Endothelial cell of umbilical vein (primary cell): ENCODE results near the gene UNCX. TPM values are rescaled to one million over a fixed set of nuclear protein-coding genes. Genes with fewer than 3 reads are reported as not detected.

Experiments
- BruUV-seq: library from RNA; stranded (reverse); fragments of 400-500 nt; replicated peaks from 2 replicates; lab custom pipeline; 2021; lab: Mats Ljungman, UMichigan
- CTCF ChIA-PET: fragments of 300-600, 350-600 bp; sonication (Branson Sonifier 250); formaldehyde crosslinking; loops from one replicate; lab custom pipeline; 2021; ENCODE audit warnings: antibody characterized with exemption, inconsistent platforms; lab: Charles Lee
- POLR2A ChIA-PET: fragments of 300-600, 350-600 bp; sonication (Branson Sonifier 250); formaldehyde crosslinking; loops from one replicate; lab custom pipeline; 2021; ENCODE audit warnings: antibody characterized with exemption, inconsistent platforms; lab: Charles Lee
- DNase-seq: peaks from one replicate; pipeline ENCODE4 v3.0.0-alpha.2; 2011; ENCODE audit warnings: low read depth, low spot score
- FAIRE-seq: peaks from 2 replicates; lab custom pipeline; 2011; peaks lifted over from hg19 to GRCh38; lab: Jason Lieb, UNC
- H2AFZ ChIP-seq: 2 replicates; pipeline ENCODE4 v1.6.0; 2012; ENCODE audit warnings: low read depth, low read length, control low read depth, inconsistent platforms
- H3K27ac ChIP-seq: 2 replicates; pipeline ENCODE4 v1.5.1; 2011; ENCODE audit warnings: low read depth, mild to moderate bottlenecking, control low read depth, low read length, moderate library complexity; ENCODE audit not compliant: insufficient read depth
- H3K27me3 ChIP-seq, 2 experiments: 2 replicates each; pipeline versions ENCODE4 v1.6.0 to v1.6.1; 2011; ENCODE audit warnings: low read length in 2 of 2, mixed read lengths in 1 of 2; ENCODE audit not compliant: control insufficient read depth in 2 of 2, insufficient read depth in 2 of 2
- H3K36me3 ChIP-seq, 2 experiments: 2 replicates in 1 of 2; 3 replicates in 1 of 2; pipeline ENCODE4 v1.5.1; 2011; ENCODE audit warnings: low read length in 2 of 2, mild to moderate bottlenecking in 1 of 2, moderate library complexity in 1 of 2; ENCODE audit not compliant: control insufficient read depth in 2 of 2, insufficient read depth in 2 of 2; ENCODE audit errors: extremely low read depth in 1 of 2
- H3K4me1 ChIP-seq: 3 replicates; pipeline ENCODE4 v1.5.1; 2011; ENCODE audit warnings: mild to moderate bottlenecking, low read length; ENCODE audit not compliant: control insufficient read depth, insufficient read depth; ENCODE audit errors: extremely low read depth
- H3K4me2 ChIP-seq: 2 replicates; pipeline ENCODE4 v1.6.1; 2011; ENCODE audit warnings: low read length, control low read depth, mixed read lengths; ENCODE audit not compliant: insufficient read depth
- H3K4me3 ChIP-seq, 3 experiments: fragments of 200-600 bp in 1 of 3; sonication (generic), shearing (Covaris generic) in 1 of 3; replicated peaks in 1 of 3; 2 replicates each; pipeline ENCODE4 v1.5.1; 2011 to 2016; ENCODE audit warnings: control low read depth in 3 of 3, low read length in 3 of 3, mild to moderate bottlenecking in 2 of 3, inconsistent platforms in 1 of 3, low read depth in 1 of 3, moderate library complexity in 1 of 3; ENCODE audit not compliant: insufficient read depth in 1 of 3
- H3K79me2 ChIP-seq: 2 replicates; pipeline ENCODE4 v1.6.0; 2012; ENCODE audit warnings: low read length, inconsistent platforms; ENCODE audit not compliant: control insufficient read depth, insufficient read depth
- H3K9ac ChIP-seq: replicated peaks from 2 replicates; pipeline ENCODE3; 2011; ENCODE audit warnings: low read length, control low read depth; ENCODE audit not compliant: insufficient read depth; ENCODE audit errors: extremely low read depth
- H3K9me1 ChIP-seq: replicated peaks from 3 replicates; pipeline ENCODE4 v1.6.0; 2011; ENCODE audit warnings: mild to moderate bottlenecking, low read length; ENCODE audit not compliant: control insufficient read depth, insufficient read depth; ENCODE audit errors: extremely low read depth
- H3K9me3 ChIP-seq: replicated peaks from 2 replicates; pipeline ENCODE4 v1.5.1; 2012; ENCODE audit warnings: low read length, inconsistent platforms; ENCODE audit not compliant: control insufficient read depth, insufficient read depth
- H4K20me1 ChIP-seq: replicated peaks from 2 replicates; pipeline ENCODE3; 2011; ENCODE audit warnings: mild to moderate bottlenecking, low read length; ENCODE audit not compliant: control insufficient read depth, insufficient read depth; ENCODE audit errors: extremely low read depth
- EZH2 ChIP-seq: IDR thresholded peaks from 2 replicates; pipeline ENCODE4 v1.6.1; 2012; ENCODE audit warnings: borderline replicate concordance, low read depth, mild to moderate bottlenecking, moderate library complexity, low read length, inconsistent platforms; ENCODE audit not compliant: severe bottlenecking
- FOS ChIP-seq: IDR thresholded peaks from 2 replicates; pipeline ENCODE4 v1.6.1; 2011; ENCODE audit warnings: mild to moderate bottlenecking, low read length, moderate library complexity, borderline replicate concordance; ENCODE audit not compliant: insufficient read depth
- GATA2 ChIP-seq: IDR thresholded peaks from 2 replicates; pipeline ENCODE4 v1.7.0; 2011; ENCODE audit warnings: low read depth, mild to moderate bottlenecking, moderate library complexity, mixed read lengths, low read length; ENCODE audit not compliant: insufficient read length, insufficient read depth
- JUN ChIP-seq: IDR thresholded peaks from 2 replicates; pipeline ENCODE4 v1.6.1; 2011; ENCODE audit warnings: borderline replicate concordance, low read depth; ENCODE audit not compliant: insufficient read length, insufficient read depth
- MYC ChIP-seq: IDR thresholded peaks from one replicate; pipeline ENCODE4 v1.6.1; 2011; ENCODE audit warnings: mild to moderate bottlenecking, low read depth, low read length
- POLR2A ChIP-seq: IDR thresholded peaks from 2 replicates; pipeline ENCODE4 v1.6.1; 2012; ENCODE audit warnings: low read depth, mild to moderate bottlenecking, control low read depth, low read length
- POLR2AphosphoS5 ChIP-seq: IDR thresholded peaks from 2 replicates; pipeline ENCODE4 v1.6.1; 2012; ENCODE audit warnings: low read depth, mild to moderate bottlenecking, control low read depth, low read length, moderate library complexity; ENCODE audit not compliant: insufficient read depth
- dilution Hi-C: fragments of 300-500 bp; cut with MboI; formaldehyde crosslinking; loops from one replicate; pipeline ENCODE4 v1.15.0; 2019; ENCODE audit warnings: low sequenced_read_pairs; ENCODE audit not compliant: extremely low pct_ligation_motif_present
- intact Hi-C: fragments of 100-400 bp; cut with micrococcal nuclease; formaldehyde crosslinking; loops from one replicate; pipeline ENCODE4 v1.10.0; 2022
- polyA plus RNA-seq, 4 experiments: library from polyadenylated mRNA; depleted of rRNA in 3 of 4; stranded (reverse) in 3 of 4; unstranded in 1 of 4; fragments of >200 nt; gene quantifications; 2 replicates each; pipeline versions ENCODE4 v1.2.1 to v1.2.3, GENCODE V29; 2011 to 2012; ENCODE audit warnings: missing spikeins in 1 of 4
- total RNA-seq: library from RNA; stranded (reverse); gene quantifications from 2 replicates; pipeline ENCODE4 v1.2.3, GENCODE V29; 2021
- TF ChIP-seq, protein P1 (sequence below), 2 donors: IDR thresholded peaks; 1 replicate in 1 of 2; 2 replicates in 1 of 2; pipeline ENCODE4 v1.5.1; 2011; ENCODE audit warnings: low read length in 2 of 2, mild to moderate bottlenecking in 2 of 2, moderate library complexity in 2 of 2, control low read depth in 1 of 2, inconsistent platforms in 1 of 2, low read depth in 1 of 2; ENCODE audit not compliant: insufficient read depth in 1 of 2; ENCODE audit errors: extremely low read depth in 1 of 2

Gene UNCX
- total and polyA plus RNA-seq, 2 donors (not counting 3 experiments of a cell fraction or from before 2014, with no cell fraction given) = not detected

GRCh38 chr7:1257221-1257620 is 24.5 kb downstream of the UNCX start:
- no peak for TF ChIP-seq JUN
- TF ChIP-seq GATA2 = no peak
- no peak for TF ChIP-seq EZH2
- TF ChIP-seq, protein P1, sequence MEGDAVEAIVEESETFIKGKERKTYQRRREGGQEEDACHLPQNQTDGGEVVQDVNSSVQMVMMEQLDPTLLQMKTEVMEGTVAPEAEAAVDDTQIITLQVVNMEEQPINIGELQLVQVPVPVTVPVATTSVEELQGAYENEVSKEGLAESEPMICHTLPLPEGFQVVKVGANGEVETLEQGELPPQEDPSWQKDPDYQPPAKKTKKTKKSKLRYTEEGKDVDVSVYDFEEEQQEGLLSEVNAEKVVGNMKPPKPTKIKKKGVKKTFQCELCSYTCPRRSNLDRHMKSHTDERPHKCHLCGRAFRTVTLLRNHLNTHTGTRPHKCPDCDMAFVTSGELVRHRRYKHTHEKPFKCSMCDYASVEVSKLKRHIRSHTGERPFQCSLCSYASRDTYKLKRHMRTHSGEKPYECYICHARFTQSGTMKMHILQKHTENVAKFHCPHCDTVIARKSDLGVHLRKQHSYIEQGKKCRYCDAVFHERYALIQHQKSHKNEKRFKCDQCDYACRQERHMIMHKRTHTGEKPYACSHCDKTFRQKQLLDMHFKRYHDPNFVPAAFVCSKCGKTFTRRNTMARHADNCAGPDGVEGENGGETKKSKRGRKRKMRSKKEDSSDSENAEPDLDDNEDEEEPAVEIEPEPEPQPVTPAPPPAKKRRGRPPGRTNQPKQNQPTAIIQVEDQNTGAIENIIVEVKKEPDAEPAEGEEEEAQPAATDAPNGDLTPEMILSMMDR (IDR thresholded peaks at IDR 0.05; ENCODE audit: extremely low read depth in 1 of 2, insufficient read depth in 1 of 2, low read depth in 1 of 2, low read length in 2 of 2) = no peak
- intact Hi-C loops (no loop called here), dilution Hi-C loops (no loop called here)
- Histone ChIP-seq H3K36me3 (no peaks in the 10 kb centered on the region), H3K9me1 (no peaks in the 10 kb centered on the region), H3K4me1 (no peaks in the 10 kb centered on the region), H3K4me2 (no peak overlapping the region), H3K27ac (no peak overlapping the region), H3K27me3 (peaks cover 2 to 3% of the 10 kb centered on the region in 2 experiments), H2AFZ (no peak overlapping the region), H4K20me1 (no peaks in the 10 kb centered on the region), H3K9ac (no peak overlapping the region), H3K4me3 (no peak overlapping the region), H3K79me2 (no peaks in the 10 kb centered on the region), H3K9me3 (no peaks in the 10 kb centered on the region)
- no TSS peak for BruUV-seq
- FAIRE-seq (no peak), DNase-seq (no peak)
- ChIA-PET CTCF (no interaction called here), POLR2A (no interaction called here)

GRCh38 chr7:1257863-1258262 is 25.2 kb downstream of the UNCX start:
- FAIRE-seq (no peak), DNase-seq (no peak)
- intact Hi-C loops (no loop called here), dilution Hi-C loops (no loop called here)
- Histone ChIP-seq H3K4me2 (no peak overlapping the region), H3K27ac (no peak overlapping the region), H3K79me2 (no peaks in the 10 kb centered on the region), H3K27me3 (peaks cover 2 to 3% of the 10 kb centered on the region in 2 experiments), H3K9me3 (no peaks in the 10 kb centered on the region), H3K9ac (no peak overlapping the region), H3K9me1 (no peaks in the 10 kb centered on the region), H2AFZ (no peak overlapping the region), H3K4me1 (no peaks in the 10 kb centered on the region), H3K4me3 (no peak overlapping the region), H3K36me3 (no peaks in the 10 kb centered on the region), H4K20me1 (no peaks in the 10 kb centered on the region)
- TF ChIP-seq FOS (no peak), GATA2 (no peak), POLR2AphosphoS5 (no peak), JUN (no peak), MYC (no peak), POLR2A (no peak)
- TF ChIP-seq, protein P1 (IDR thresholded peaks at IDR 0.05; ENCODE audit: extremely low read depth in 1 of 2, insufficient read depth in 1 of 2, low read depth in 1 of 2, low read length in 2 of 2) = no peak
- ChIA-PET CTCF (no interaction called here), POLR2A (no interaction called here)
- BruUV-seq = no TSS peak
